Esophagus mucosa (tissue), 1 donor: ENCODE results near the gene OR11H6. TPM values are rescaled to one million over a fixed set of nuclear protein-coding genes. Genes with fewer than 3 reads are reported as not detected.

Experiments used
- ATAC-seq: fragments of 200-7000 bp; cut with Tn5 transposase; one replicate; pipeline ENCODE4 v1.9.1; 2020
- total RNA-seq: library from RNA; stranded (reverse); gene quantifications from one replicate; pipeline ENCODE4 v1.2.4, GENCODE V29; 2023
- donor health status: DM: yes; HTN: yes; CAD: no.

Gene OR11H6
- total RNA-seq, 1 donor from 2014 or later = not detected

DNA sequence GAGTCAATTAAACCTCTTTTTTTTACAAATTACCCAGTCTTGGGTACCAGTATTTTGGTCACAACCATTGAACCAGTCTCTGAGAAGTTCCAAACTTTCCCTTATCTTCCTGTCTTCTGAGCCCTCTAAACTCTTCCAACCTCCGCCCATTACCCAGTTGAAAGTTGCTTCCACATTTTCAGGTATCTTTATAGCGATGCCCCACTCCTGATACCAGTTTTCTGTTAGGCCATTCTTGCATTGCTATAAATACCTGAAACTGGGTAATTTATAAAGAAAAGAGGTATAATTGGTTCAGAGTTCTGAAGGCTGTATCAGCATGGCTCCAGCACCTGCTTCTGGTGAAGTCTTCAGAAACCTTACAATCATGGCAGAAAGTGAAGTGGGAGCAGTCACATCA, 50.6 kb downstream of the OR11H6 start:
- no peak for ATAC-seq

Other genes with a start within 250 kb of the OR11H6 start
- not detected for gene OR4K15, start 248.1 kb upstream of the OR11H6 start, total RNA-seq
- not detected for gene OR4Q2, start 221.5 kb upstream of the OR11H6 start, total RNA-seq
- gene OR4K14, start 204.4 kb upstream of the OR11H6 start, total RNA-seq = not detected
- not detected for gene OR4K13, start 187.7 kb upstream of the OR11H6 start, total RNA-seq
- gene OR4L1, start 163.7 kb upstream of the OR11H6 start, total RNA-seq = not detected
- not detected for gene OR4K17, start 113.0 kb upstream of the OR11H6 start, total RNA-seq
- not detected for gene OR4N5, start 84.9 kb upstream of the OR11H6 start, total RNA-seq
- gene OR11G2, start 32.8 kb upstream of the OR11H6 start, total RNA-seq = not detected
- gene OR11H7, start 5.3 kb downstream of the OR11H6 start, total RNA-seq = not detected
- not detected for gene OR11H4, start 15.6 kb downstream of the OR11H6 start, total RNA-seq
- gene TTC5, start 82.2 kb downstream of the OR11H6 start, total RNA-seq = 10.5 TPM
- 27.9 TPM for gene CCNB1IP1, start 109.6 kb downstream of the OR11H6 start, total RNA-seq
- 14.1 TPM for gene PARP2, start 119.9 kb downstream of the OR11H6 start, total RNA-seq
- gene TEP1, start 189.8 kb downstream of the OR11H6 start, total RNA-seq = 17.2 TPM
- 0.04 TPM for gene KLHL33, start 212.5 kb downstream of the OR11H6 start, total RNA-seq
- 16.2 TPM for gene OSGEP, start 231.1 kb downstream of the OR11H6 start, total RNA-seq
- gene APEX1, start 231.5 kb downstream of the OR11H6 start, total RNA-seq = 119 TPM
- gene PIP4P1, start 237.7 kb downstream of the OR11H6 start, total RNA-seq = 22.8 TPM
- gene PNP, start 245.7 kb downstream of the OR11H6 start, total RNA-seq = 76.4 TPM